H1 (cell line): ENCODE measurements around the gene AP2B1. TPM values are rescaled to one million over a fixed set of nuclear protein-coding genes. Genes with fewer than 3 reads are reported as not detected.

Source experiments
- ASH2L ChIP-seq: fragments of 200-600, 300-600 bp; sonication (generic); IDR thresholded peaks from one replicate; pipeline ENCODE4 v1.7.1; 2017; ENCODE audit warnings: low read length
- CEBPB ChIP-seq: IDR thresholded peaks from 2 replicates; pipeline ENCODE4 v1.6.1; 2012; ENCODE audit warnings: low read depth, low read length
- GABPA ChIP-seq: IDR thresholded peaks from 2 replicates; pipeline ENCODE4 v1.6.1; 2011; ENCODE audit warnings: mild to moderate bottlenecking, low read length, moderate library complexity, borderline replicate concordance; ENCODE audit not compliant: insufficient read depth
- NANOG ChIP-seq: IDR thresholded peaks from 2 replicates; pipeline ENCODE4 v1.6.1; 2011; ENCODE audit warnings: low read length, low read depth, mild to moderate bottlenecking, inconsistent platforms; ENCODE audit not compliant: insufficient read depth, poor library complexity, severe bottlenecking
- ZNF274 ChIP-seq: IDR thresholded peaks from 2 replicates; pipeline ENCODE4 v1.7.0; 2012; ENCODE audit warnings: low read length, borderline replicate concordance; ENCODE audit errors: extremely low read depth
- polyA plus RNA-seq, 7 experiments: library from polyadenylated mRNA; depleted of rRNA in 3 of 7; stranded (reverse) in 5 of 7; unstranded in 2 of 7; fragments of >200 nt in 5 of 7; fragments of 200-250 nt in 2 of 7; gene quantifications; 1 replicate in 5 of 7; 2 replicates in 1 of 7; 4 replicates in 1 of 7; pipeline versions ENCODE4 v1.2.1 to v1.2.3, GENCODE V29; 2011 to 2013; ENCODE audit warnings: missing spikeins in 2 of 7, mixed read lengths in 2 of 7
- total RNA-seq: library from RNA; stranded (reverse); fragmentation: NEBNext Ultra II Directional; extraction: Animal tissue kit (Norgen Biotek cat#: 25700); gene quantifications from 2 replicates; pipeline ENCODE4 v1.2.1, GENCODE V29; 2021

Gene AP2B1
- total and polyA plus RNA-seq, 2 of the 8 experiments (the other 6 are each of a cell fraction or from before 2014, with no cell fraction given) = 95.5 to 199 TPM

GRCh38 chr17:35607239-35607847 is 20.2 kb downstream of the AP2B1 start (continued):
- TF ChIP-seq GABPA = no peak
- no peak for TF ChIP-seq ZNF274
- no peak for TF ChIP-seq CEBPB
- TF ChIP-seq NANOG = no peak
- no peak for TF ChIP-seq ASH2L
